ENCODE data around the gene AGA.

The AGA gene

GRCh38 chr4:177446586-177446985 lies 4.3 kb upstream of the AGA start:
- no peak for DNase-seq

- no peak for DNase-seq
Observed at GRCh38 chr4:177444911-177445736, 2.9 kb upstream of the AGA start.

- DNase-seq = peak; percentile 71
Observed at GRCh38 chr4:177441061-177441802, 1.0 kb downstream of the AGA start.

GRCh38 chr4:177436456-177436855 lies 5.8 kb downstream of the AGA start:
- DNase-seq = no peak

GRCh38 chr4:177434667-177435066 lies 7.6 kb downstream of the AGA start:
- no peak for DNase-seq

GRCh38 chr4:177427192-177427591 lies 15.0 kb downstream of the AGA start:
- peak; percentile 69 for DNase-seq

- no peak for DNase-seq
Observed at GRCh38 chr4:177419434-177419833, 22.8 kb downstream of the AGA start.

GRCh38 chr4:177413656-177414055 lies 28.6 kb downstream of the AGA start:
- no peak for DNase-seq

GRCh38 chr4:177413076-177413475 lies 29.2 kb downstream of the AGA start:
- no peak for DNase-seq

- no peak for DNase-seq
Observed at GRCh38 chr4:177411996-177412395, 30.2 kb downstream of the AGA start.

GRCh38 chr4:177410566-177410965 lies 31.7 kb downstream of the AGA start:
- no peak for DNase-seq

- no peak for DNase-seq
Observed at GRCh38 chr4:177408023-177408422, 34.2 kb downstream of the AGA start.

GRCh38 chr4:177405508-177405907 lies 36.7 kb downstream of the AGA start:
- peak; percentile 11 for DNase-seq

GRCh38 chr4:177404986-177405385 lies 37.3 kb downstream of the AGA start:
- DNase-seq = no peak

- DNase-seq = no peak
Observed at GRCh38 chr4:177404342-177404741, 37.9 kb downstream of the AGA start.

GRCh38 chr4:177403746-177404145 lies 38.5 kb downstream of the AGA start:
- DNase-seq = no peak

- DNase-seq = no peak
Observed at GRCh38 chr4:177401658-177402273, 40.5 kb downstream of the AGA start.

- no peak for DNase-seq
Observed at GRCh38 chr4:177400030-177400429, 42.2 kb downstream of the AGA start.

- no peak for DNase-seq
Observed at GRCh38 chr4:177396352-177396751, 45.9 kb downstream of the AGA start.

GRCh38 chr4:177393236-177393635 lies 49.0 kb downstream of the AGA start:
- DNase-seq = no peak

GRCh38 chr4:177391953-177392352 lies 50.3 kb downstream of the AGA start:
- DNase-seq = no peak

- DNase-seq = no peak
Observed at GRCh38 chr4:177391287-177391686, 51.0 kb downstream of the AGA start.

- no peak for DNase-seq
Observed at GRCh38 chr4:177386278-177386815, 55.9 kb downstream of the AGA start.

Measured in fibroblast of skin of right quadriceps (primary cell).